ENCODE measurements around the gene CAMKMT.

- TF ChIP-seq CTCF (conservative IDR thresholded peaks at IDR 0.05; ENCODE audit: low read depth in 2 of 2): no peak
- TF ChIP-seq EZH2 (IDR thresholded peaks at IDR 0.05; ENCODE audit: low read depth, unreplicated experiment): no peak
- TF ChIP-seq POLR2AphosphoS5 (IDR thresholded peaks at IDR 0.05; ENCODE audit: low read depth): no peak
- TF ChIP-seq, protein P1, sequence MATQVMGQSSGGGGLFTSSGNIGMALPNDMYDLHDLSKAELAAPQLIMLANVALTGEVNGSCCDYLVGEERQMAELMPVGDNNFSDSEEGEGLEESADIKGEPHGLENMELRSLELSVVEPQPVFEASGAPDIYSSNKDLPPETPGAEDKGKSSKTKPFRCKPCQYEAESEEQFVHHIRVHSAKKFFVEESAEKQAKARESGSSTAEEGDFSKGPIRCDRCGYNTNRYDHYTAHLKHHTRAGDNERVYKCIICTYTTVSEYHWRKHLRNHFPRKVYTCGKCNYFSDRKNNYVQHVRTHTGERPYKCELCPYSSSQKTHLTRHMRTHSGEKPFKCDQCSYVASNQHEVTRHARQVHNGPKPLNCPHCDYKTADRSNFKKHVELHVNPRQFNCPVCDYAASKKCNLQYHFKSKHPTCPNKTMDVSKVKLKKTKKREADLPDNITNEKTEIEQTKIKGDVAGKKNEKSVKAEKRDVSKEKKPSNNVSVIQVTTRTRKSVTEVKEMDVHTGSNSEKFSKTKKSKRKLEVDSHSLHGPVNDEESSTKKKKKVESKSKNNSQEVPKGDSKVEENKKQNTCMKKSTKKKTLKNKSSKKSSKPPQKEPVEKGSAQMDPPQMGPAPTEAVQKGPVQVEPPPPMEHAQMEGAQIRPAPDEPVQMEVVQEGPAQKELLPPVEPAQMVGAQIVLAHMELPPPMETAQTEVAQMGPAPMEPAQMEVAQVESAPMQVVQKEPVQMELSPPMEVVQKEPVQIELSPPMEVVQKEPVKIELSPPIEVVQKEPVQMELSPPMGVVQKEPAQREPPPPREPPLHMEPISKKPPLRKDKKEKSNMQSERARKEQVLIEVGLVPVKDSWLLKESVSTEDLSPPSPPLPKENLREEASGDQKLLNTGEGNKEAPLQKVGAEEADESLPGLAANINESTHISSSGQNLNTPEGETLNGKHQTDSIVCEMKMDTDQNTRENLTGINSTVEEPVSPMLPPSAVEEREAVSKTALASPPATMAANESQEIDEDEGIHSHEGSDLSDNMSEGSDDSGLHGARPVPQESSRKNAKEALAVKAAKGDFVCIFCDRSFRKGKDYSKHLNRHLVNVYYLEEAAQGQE (IDR thresholded peaks at IDR 0.05; ENCODE audit: unreplicated experiment): no peak
- no peak for TF ChIP-seq NANOG (IDR thresholded peaks at IDR 0.05; ENCODE audit: borderline replicate concordance)
- no peak for TF ChIP-seq CREB1 (CRISPR knock-in tag; IDR thresholded peaks at IDR 0.05; ENCODE audit: low read depth)
- TF ChIP-seq JUNB (IDR thresholded peaks at IDR 0.05; ENCODE audit: unreplicated experiment): no peak
- TF ChIP-seq ZNF114 (CRISPR knock-in tag; IDR thresholded peaks at IDR 0.05): no peak
- no peak for TF ChIP-seq EZH2phosphoT487 (IDR thresholded peaks at IDR 0.05; ENCODE audit: unreplicated experiment)
- TF ChIP-seq ZNF331 (CRISPR knock-in tag; IDR thresholded peaks at IDR 0.05; ENCODE audit: low read depth): no peak
- TF ChIP-seq STAT1 (IDR thresholded peaks at IDR 0.05; ENCODE audit: unreplicated experiment): no peak
- TF ChIP-seq, protein P2, sequence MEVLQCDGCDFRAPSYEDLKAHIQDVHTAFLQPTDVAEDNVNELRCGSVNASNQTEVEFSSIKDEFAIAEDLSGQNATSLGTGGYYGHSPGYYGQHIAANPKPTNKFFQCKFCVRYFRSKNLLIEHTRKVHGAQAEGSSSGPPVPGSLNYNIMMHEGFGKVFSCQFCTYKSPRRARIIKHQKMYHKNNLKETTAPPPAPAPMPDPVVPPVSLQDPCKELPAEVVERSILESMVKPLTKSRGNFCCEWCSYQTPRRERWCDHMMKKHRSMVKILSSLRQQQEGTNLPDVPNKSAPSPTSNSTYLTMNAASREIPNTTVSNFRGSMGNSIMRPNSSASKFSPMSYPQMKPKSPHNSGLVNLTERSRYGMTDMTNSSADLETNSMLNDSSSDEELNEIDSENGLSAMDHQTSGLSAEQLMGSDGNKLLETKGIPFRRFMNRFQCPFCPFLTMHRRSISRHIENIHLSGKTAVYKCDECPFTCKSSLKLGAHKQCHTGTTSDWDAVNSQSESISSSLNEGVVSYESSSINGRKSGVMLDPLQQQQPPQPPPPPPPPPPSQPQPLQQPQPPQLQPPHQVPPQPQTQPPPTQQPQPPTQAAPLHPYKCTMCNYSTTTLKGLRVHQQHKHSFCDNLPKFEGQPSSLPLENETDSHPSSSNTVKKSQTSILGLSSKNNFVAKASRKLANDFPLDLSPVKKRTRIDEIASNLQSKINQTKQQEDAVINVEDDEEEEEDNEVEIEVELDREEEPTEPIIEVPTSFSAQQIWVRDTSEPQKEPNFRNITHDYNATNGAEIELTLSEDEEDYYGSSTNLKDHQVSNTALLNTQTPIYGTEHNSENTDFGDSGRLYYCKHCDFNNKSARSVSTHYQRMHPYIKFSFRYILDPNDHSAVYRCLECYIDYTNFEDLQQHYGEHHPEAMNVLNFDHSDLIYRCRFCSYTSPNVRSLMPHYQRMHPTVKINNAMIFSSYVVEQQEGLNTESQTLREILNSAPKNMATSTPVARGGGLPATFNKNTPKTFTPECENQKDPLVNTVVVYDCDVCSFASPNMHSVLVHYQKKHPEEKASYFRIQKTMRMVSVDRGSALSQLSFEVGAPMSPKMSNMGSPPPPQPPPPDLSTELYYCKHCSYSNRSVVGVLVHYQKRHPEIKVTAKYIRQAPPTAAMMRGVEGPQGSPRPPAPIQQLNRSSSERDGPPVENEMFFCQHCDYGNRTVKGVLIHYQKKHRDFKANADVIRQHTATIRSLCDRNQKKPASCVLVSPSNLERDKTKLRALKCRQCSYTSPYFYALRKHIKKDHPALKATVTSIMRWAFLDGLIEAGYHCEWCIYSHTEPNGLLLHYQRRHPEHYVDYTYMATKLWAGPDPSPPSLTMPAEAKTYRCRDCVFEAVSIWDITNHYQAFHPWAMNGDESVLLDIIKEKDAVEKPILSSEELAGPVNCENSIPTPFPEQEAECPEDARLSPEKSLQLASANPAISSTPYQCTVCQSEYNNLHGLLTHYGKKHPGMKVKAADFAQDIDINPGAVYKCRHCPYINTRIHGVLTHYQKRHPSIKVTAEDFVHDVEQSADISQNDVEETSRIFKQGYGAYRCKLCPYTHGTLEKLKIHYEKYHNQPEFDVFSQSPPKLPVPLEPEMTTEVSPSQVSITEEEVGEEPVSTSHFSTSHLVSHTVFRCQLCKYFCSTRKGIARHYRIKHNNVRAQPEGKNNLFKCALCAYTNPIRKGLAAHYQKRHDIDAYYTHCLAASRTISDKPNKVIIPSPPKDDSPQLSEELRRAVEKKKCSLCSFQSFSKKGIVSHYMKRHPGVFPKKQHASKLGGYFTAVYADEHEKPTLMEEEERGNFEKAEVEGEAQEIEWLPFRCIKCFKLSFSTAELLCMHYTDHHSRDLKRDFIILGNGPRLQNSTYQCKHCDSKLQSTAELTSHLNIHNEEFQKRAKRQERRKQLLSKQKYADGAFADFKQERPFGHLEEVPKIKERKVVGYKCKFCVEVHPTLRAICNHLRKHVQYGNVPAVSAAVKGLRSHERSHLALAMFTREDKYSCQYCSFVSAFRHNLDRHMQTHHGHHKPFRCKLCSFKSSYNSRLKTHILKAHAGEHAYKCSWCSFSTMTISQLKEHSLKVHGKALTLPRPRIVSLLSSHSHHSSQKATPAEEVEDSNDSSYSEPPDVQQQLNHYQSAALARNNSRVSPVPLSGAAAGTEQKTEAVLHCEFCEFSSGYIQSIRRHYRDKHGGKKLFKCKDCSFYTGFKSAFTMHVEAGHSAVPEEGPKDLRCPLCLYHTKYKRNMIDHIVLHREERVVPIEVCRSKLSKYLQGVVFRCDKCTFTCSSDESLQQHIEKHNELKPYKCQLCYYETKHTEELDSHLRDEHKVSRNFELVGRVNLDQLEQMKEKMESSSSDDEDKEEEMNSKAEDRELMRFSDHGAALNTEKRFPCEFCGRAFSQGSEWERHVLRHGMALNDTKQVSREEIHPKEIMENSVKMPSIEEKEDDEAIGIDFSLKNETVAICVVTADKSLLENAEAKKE (CRISPR knock-in tag; IDR thresholded peaks at IDR 0.05): no peak
- TF ChIP-seq ETS1 (IDR thresholded peaks at IDR 0.05): no peak
Measured at GRCh38 chr2:44566059-44566458, 204.3 kb downstream of the CAMKMT start.

All from GM23338 (cell line).